ENCODE measurements around the gene ATG2A.

Gene ATG2A

DNA sequence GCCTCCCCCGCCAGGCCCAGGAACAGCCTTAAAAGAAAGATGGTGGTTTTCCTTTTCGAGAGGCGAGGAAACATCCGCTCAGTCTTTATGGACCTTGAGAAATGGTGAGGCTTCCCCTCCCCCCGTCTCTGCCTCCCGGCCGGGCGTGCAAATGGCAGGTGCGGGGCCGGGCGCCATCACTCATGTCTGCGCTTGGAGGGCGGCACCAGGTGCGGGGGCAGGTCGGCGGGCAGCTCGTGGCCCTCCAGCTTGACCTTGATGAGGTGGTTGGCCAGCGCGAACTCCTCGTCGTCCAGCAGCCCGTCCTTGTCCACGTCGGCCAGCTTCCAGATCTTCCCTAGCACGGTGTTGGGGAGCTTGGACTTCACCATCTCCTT is 62.9 kb downstream of the ATG2A start:
- Histone ChIP-seq H3K4ac (ENCODE audit: low read depth, low read length) (no peak overlapping the region), H3K4me3 (ENCODE audit: low read depth, low read length) (no peak overlapping the region), H4K91ac (ENCODE audit: low read depth, low read length) (peak overlapping the region; percentile 30), H2BK12ac (ENCODE audit: low read length) (peak overlapping the region; percentile 20), H3K36me3 (ENCODE audit: control insufficient read depth in 1 of 2, insufficient read depth in 2 of 2, low read length in 2 of 2) (peaks cover 37 to 40% of the 10 kb centered on the region in 2 experiments), H2AFZ (ENCODE audit: insufficient read depth, low read length, poor library complexity) (no peak overlapping the region), H2BK5ac (ENCODE audit: low read depth, low read length, poor library complexity) (no peak overlapping the region), H3K14ac (ENCODE audit: low read length) (no peak overlapping the region), H3K9me3 (ENCODE audit: insufficient read depth, low read depth, low read length) (peaks cover 2% of the 10 kb centered on the region), H4K8ac (ENCODE audit: low read depth, low read length) (no peak overlapping the region), H3K27ac (ENCODE audit: low read depth, low read length) (no peak overlapping the region), H2BK120ac (ENCODE audit: insufficient read depth, low read length, poor library complexity) (no peak overlapping the region), H4K12ac (ENCODE audit: low read depth, low read length) (no peak overlapping the region), H3K79me1 (ENCODE audit: low read length) (peaks cover 12% of the 10 kb centered on the region), H3K27me3 (ENCODE audit: insufficient read depth, low read length) (no peaks in the 10 kb centered on the region), H3K9ac (ENCODE audit: low read length) (no peak overlapping the region), H3K79me2 (ENCODE audit: control insufficient read depth, insufficient read depth, low read length, poor library complexity) (peaks cover 2% of the 10 kb centered on the region), H3K4me1 (ENCODE audit: control insufficient read depth in 1 of 2, insufficient read depth in 2 of 2, low read length in 2 of 2) (peaks cover 24 to 25% of the 10 kb centered on the region in 2 experiments), H3K23ac (ENCODE audit: low read length) (no peak overlapping the region), H3K18ac (ENCODE audit: low read length) (no peak overlapping the region), H3K4me2 (ENCODE audit: low read length) (no peak overlapping the region), H2AK5ac (ENCODE audit: low read length) (no peak overlapping the region)
- no CpG with 5 or more reads among the region's 25 CpGs for WGBS (ENCODE audit: extremely low coverage, insufficient coverage, insufficient read length)
- DNase-seq, result no peak

DNA sequence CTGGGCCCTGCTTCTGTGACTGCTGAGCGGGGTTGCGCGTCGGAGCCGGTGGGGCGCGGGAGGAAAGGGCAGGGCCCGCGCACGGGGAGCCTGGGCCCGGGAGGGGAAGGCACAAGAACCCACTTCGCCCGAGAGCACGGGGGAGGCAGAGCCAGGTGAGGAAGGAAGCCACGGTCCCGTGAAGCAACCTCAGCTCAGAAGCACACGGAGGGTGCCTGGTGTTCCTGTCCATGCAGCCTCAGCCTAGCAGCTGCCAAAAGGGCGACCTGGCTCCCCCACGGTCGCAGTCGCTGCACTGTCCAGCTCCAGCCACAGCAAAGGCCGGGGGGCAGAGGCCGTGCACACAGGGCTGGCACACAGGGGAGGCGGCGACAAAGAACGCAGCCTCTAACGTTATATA is 63.3 kb downstream of the ATG2A start:
- Histone ChIP-seq H2BK120ac (ENCODE audit: insufficient read depth, low read length, poor library complexity) (no peak overlapping the region), H3K23ac (ENCODE audit: low read length) (no peak overlapping the region), H2AK5ac (ENCODE audit: low read length) (no peak overlapping the region), H4K91ac (ENCODE audit: low read depth, low read length) (no peak overlapping the region), H3K14ac (ENCODE audit: low read length) (no peak overlapping the region), H3K4me3 (ENCODE audit: low read depth, low read length) (no peak overlapping the region), H3K27me3 (ENCODE audit: insufficient read depth, low read length) (no peaks in the 10 kb centered on the region), H4K8ac (ENCODE audit: low read depth, low read length) (no peak overlapping the region), H3K9me3 (ENCODE audit: insufficient read depth, low read depth, low read length) (peaks cover 2% of the 10 kb centered on the region), H2AFZ (ENCODE audit: insufficient read depth, low read length, poor library complexity) (no peak overlapping the region), H3K18ac (ENCODE audit: low read length) (no peak overlapping the region), H3K79me2 (ENCODE audit: control insufficient read depth, insufficient read depth, low read length, poor library complexity) (peaks cover 2% of the 10 kb centered on the region), H3K4me2 (ENCODE audit: low read length) (no peak overlapping the region), H3K36me3 (ENCODE audit: control insufficient read depth in 1 of 2, insufficient read depth in 2 of 2, low read length in 2 of 2) (peaks cover 34 to 37% of the 10 kb centered on the region in 2 experiments), H3K4ac (ENCODE audit: low read depth, low read length) (no peak overlapping the region), H3K4me1 (ENCODE audit: control insufficient read depth in 1 of 2, insufficient read depth in 2 of 2, low read length in 2 of 2) (peaks cover 24 to 25% of the 10 kb centered on the region in 2 experiments), H2BK12ac (ENCODE audit: low read length) (no peak overlapping the region), H4K12ac (ENCODE audit: low read depth, low read length) (no peak overlapping the region), H3K27ac (ENCODE audit: low read depth, low read length) (no peak overlapping the region), H3K79me1 (ENCODE audit: low read length) (peaks cover 12% of the 10 kb centered on the region), H3K9ac (ENCODE audit: low read length) (no peak overlapping the region), H2BK5ac (ENCODE audit: low read depth, low read length, poor library complexity) (no peak overlapping the region)
- DNase-seq, result no peak
- no CpG with 5 or more reads among the region's 27 CpGs for WGBS (ENCODE audit: extremely low coverage, insufficient coverage, insufficient read length)

DNA sequence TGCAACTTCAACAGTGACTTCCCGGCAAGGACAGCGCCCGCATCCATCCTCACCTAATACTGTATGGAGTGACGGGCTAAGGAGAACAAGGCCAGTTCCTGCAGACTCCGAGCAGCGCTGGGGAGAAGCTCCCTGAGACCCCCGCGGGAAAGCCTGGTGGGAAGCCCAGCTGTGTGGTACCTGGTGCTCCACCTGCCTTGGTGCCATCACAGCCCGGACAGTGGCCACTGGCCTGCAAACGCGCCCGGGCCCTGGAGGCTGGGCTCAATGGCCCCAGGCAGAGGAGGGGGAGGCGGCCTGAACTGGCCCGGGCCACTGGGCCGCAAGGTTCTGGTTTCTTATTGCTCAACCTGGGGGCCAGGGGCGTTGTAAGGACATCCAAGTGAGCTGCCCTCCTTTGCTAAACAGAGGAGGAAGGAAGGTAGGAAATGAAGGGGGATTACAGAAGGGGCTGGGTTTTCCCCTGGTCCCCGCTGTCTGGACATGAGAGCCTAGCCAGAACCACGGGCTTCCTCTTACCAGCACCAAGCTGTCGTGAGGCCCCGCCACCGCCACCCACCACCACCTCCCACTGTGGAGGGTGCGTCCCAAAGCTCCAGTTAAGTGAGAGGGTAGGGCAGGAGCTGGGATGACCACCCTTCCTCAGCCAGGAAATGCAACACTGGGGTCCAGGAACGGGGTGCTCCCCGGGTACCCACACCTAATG is 64.1 kb downstream of the ATG2A start:
- Histone ChIP-seq H3K27me3 (ENCODE audit: insufficient read depth, low read length) (no peaks in the 10 kb centered on the region), H3K4me1 (ENCODE audit: control insufficient read depth in 1 of 2, insufficient read depth in 2 of 2, low read length in 2 of 2) (peaks cover 24 to 25% of the 10 kb centered on the region in 2 experiments), H3K79me1 (ENCODE audit: low read length) (peaks cover 12% of the 10 kb centered on the region), H2BK12ac (ENCODE audit: low read length) (no peak overlapping the region), H3K4me3 (ENCODE audit: low read depth, low read length) (no peak overlapping the region), H4K91ac (ENCODE audit: low read depth, low read length) (no peak overlapping the region), H3K4me2 (ENCODE audit: low read length) (no peak overlapping the region), H2BK120ac (ENCODE audit: insufficient read depth, low read length, poor library complexity) (no peak overlapping the region), H2BK5ac (ENCODE audit: low read depth, low read length, poor library complexity) (no peak overlapping the region), H3K4ac (ENCODE audit: low read depth, low read length) (no peak overlapping the region), H2AFZ (ENCODE audit: insufficient read depth, low read length, poor library complexity) (no peak overlapping the region), H3K79me2 (ENCODE audit: control insufficient read depth, insufficient read depth, low read length, poor library complexity) (peaks cover 2% of the 10 kb centered on the region), H3K27ac (ENCODE audit: low read depth, low read length) (no peak overlapping the region), H3K9ac (ENCODE audit: low read length) (no peak overlapping the region), H4K8ac (ENCODE audit: low read depth, low read length) (no peak overlapping the region), H3K18ac (ENCODE audit: low read length) (no peak overlapping the region), H3K23ac (ENCODE audit: low read length) (no peak overlapping the region), H3K36me3 (ENCODE audit: control insufficient read depth in 1 of 2, insufficient read depth in 2 of 2, low read length in 2 of 2) (peaks cover 28 to 32% of the 10 kb centered on the region in 2 experiments), H4K12ac (ENCODE audit: low read depth, low read length) (no peak overlapping the region), H2AK5ac (ENCODE audit: low read length) (no peak overlapping the region), H3K14ac (ENCODE audit: low read length) (no peak overlapping the region), H3K9me3 (ENCODE audit: insufficient read depth, low read depth, low read length) (peaks cover 2% of the 10 kb centered on the region)
- DNase-seq, result no peak
- no CpG with 5 or more reads among the region's 24 CpGs for whole genome bisulfite sequencing (ENCODE audit: extremely low coverage, insufficient coverage, insufficient read length)

DNA sequence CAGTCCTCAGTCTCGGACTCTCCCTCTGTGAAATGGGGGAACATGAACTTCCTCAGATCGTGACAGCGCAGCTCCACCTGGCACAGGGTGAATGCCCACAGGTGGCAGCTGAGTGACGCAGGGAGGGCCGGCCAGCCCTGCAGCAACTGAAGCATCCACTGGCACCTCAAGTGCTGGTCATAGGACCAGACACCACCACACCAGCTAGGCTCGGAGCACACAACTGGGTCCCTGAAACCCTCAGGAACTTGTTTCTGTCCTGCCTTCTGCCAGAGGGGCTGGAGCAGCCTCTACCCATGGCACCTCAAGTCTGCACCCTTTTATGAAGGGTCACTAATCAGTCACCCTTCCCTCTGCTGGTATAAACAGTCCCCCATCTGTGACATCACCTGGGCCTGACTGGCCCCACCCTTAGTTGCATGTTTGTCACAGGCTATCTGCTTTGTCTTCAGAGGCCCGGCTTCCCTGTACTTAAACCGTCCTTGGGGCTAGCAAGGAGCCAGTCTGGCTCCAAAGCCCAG is 65.1 kb downstream of the ATG2A start:
- Histone ChIP-seq H3K79me1 (ENCODE audit: low read length) (peaks cover 14% of the 10 kb centered on the region), H2AK5ac (ENCODE audit: low read length) (no peak overlapping the region), H4K8ac (ENCODE audit: low read depth, low read length) (no peak overlapping the region)

More for the DNA sequence above, 65.1 kb downstream of the ATG2A start:
- Histone ChIP-seq H3K4me3 (ENCODE audit: low read depth, low read length) (no peak overlapping the region), H3K27ac (ENCODE audit: low read depth, low read length) (no peak overlapping the region), H3K18ac (ENCODE audit: low read length) (no peak overlapping the region), H3K23ac (ENCODE audit: low read length) (no peak overlapping the region), H2BK120ac (ENCODE audit: insufficient read depth, low read length, poor library complexity) (no peak overlapping the region), H3K9ac (ENCODE audit: low read length) (no peak overlapping the region), H3K14ac (ENCODE audit: low read length) (no peak overlapping the region), H3K4ac (ENCODE audit: low read depth, low read length) (no peak overlapping the region), H3K79me2 (ENCODE audit: control insufficient read depth, insufficient read depth, low read length, poor library complexity) (peaks cover 2% of the 10 kb centered on the region), H3K4me2 (ENCODE audit: low read length) (no peak overlapping the region), H2BK5ac (ENCODE audit: low read depth, low read length, poor library complexity) (no peak overlapping the region), H3K27me3 (ENCODE audit: insufficient read depth, low read length) (no peaks in the 10 kb centered on the region), H3K4me1 (ENCODE audit: control insufficient read depth in 1 of 2, insufficient read depth in 2 of 2, low read length in 2 of 2) (peaks cover 24% of the 10 kb centered on the region in 2 experiments), H2BK12ac (ENCODE audit: low read length) (no peak overlapping the region), H3K36me3 (ENCODE audit: control insufficient read depth in 1 of 2, insufficient read depth in 2 of 2, low read length in 2 of 2) (peaks cover 27 to 28% of the 10 kb centered on the region in 2 experiments), H2AFZ (ENCODE audit: insufficient read depth, low read length, poor library complexity) (no peak overlapping the region), H3K9me3 (ENCODE audit: insufficient read depth, low read depth, low read length) (peaks cover 2% of the 10 kb centered on the region), H4K91ac (ENCODE audit: low read depth, low read length) (no peak overlapping the region), H4K12ac (ENCODE audit: low read depth, low read length) (no peak overlapping the region)
- no peak for DNase-seq
- WGBS (ENCODE audit: extremely low coverage, insufficient coverage, insufficient read length), result no CpG with 5 or more reads among the region's 8 CpGs
